ENCODE measurements around the gene YTHDC1. TPM values are rescaled to one million over a fixed set of nuclear protein-coding genes. Genes with fewer than 3 reads are reported as not detected.

Gene YTHDC1
- total RNA-seq, 1 experiment from 2014 or later = 44.5 TPM

DNA sequence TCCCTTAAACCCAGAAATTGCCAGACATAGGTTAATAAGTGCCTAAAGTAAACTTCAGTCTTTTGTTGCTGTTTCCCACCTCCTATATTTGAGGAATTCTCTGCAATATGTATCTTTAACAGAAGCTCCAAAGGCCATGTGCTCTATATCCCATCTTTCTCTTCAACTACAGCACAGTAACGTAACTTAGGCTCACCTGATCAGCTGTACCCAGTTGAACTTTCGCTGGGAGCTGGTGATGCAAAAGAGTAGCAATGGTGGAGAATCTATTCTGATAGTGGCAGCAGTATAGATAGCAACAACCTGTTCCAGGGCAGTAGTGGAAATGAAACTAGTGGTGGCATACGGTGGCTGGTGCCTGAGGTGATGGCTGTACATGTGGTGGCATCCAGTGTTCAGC, 33.2 kb upstream of the YTHDC1 start:
- ATAC-seq (no peak), DNase-seq (ENCODE audit: low read depth, low spot score) (no peak)
- ChIA-PET CTCF (no interaction called here), POLR2A (no interaction called here)
- H3K9me3 ChIP-seq (ENCODE audit: control insufficient read depth, insufficient read depth, low read depth, low read length) = no peaks in the 10 kb centered on the region
- in situ Hi-C loops (cut with HindIII; ENCODE audit: low pct_unique_long_range_greater_than_20kb, low sequenced_read_pairs) = no loop called here
- H3K4me1 ChIP-seq (ENCODE audit: control insufficient read depth, insufficient read depth, low read length) = no peaks in the 10 kb centered on the region
- no peaks in the 10 kb centered on the region for H3K36me3 ChIP-seq (ENCODE audit: control insufficient read depth, insufficient read depth, low read length)
- no peaks in the 10 kb centered on the region for H3K27me3 ChIP-seq (ENCODE audit: control insufficient read depth, insufficient read depth, low read length)
- TF ChIP-seq, protein P1, sequence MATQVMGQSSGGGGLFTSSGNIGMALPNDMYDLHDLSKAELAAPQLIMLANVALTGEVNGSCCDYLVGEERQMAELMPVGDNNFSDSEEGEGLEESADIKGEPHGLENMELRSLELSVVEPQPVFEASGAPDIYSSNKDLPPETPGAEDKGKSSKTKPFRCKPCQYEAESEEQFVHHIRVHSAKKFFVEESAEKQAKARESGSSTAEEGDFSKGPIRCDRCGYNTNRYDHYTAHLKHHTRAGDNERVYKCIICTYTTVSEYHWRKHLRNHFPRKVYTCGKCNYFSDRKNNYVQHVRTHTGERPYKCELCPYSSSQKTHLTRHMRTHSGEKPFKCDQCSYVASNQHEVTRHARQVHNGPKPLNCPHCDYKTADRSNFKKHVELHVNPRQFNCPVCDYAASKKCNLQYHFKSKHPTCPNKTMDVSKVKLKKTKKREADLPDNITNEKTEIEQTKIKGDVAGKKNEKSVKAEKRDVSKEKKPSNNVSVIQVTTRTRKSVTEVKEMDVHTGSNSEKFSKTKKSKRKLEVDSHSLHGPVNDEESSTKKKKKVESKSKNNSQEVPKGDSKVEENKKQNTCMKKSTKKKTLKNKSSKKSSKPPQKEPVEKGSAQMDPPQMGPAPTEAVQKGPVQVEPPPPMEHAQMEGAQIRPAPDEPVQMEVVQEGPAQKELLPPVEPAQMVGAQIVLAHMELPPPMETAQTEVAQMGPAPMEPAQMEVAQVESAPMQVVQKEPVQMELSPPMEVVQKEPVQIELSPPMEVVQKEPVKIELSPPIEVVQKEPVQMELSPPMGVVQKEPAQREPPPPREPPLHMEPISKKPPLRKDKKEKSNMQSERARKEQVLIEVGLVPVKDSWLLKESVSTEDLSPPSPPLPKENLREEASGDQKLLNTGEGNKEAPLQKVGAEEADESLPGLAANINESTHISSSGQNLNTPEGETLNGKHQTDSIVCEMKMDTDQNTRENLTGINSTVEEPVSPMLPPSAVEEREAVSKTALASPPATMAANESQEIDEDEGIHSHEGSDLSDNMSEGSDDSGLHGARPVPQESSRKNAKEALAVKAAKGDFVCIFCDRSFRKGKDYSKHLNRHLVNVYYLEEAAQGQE (IDR thresholded peaks at IDR 0.05; ENCODE audit: insufficient read depth in 1 of 2, low read depth in 2 of 2, low read length in 1 of 2) = no peak
- TF ChIP-seq, protein P2, sequence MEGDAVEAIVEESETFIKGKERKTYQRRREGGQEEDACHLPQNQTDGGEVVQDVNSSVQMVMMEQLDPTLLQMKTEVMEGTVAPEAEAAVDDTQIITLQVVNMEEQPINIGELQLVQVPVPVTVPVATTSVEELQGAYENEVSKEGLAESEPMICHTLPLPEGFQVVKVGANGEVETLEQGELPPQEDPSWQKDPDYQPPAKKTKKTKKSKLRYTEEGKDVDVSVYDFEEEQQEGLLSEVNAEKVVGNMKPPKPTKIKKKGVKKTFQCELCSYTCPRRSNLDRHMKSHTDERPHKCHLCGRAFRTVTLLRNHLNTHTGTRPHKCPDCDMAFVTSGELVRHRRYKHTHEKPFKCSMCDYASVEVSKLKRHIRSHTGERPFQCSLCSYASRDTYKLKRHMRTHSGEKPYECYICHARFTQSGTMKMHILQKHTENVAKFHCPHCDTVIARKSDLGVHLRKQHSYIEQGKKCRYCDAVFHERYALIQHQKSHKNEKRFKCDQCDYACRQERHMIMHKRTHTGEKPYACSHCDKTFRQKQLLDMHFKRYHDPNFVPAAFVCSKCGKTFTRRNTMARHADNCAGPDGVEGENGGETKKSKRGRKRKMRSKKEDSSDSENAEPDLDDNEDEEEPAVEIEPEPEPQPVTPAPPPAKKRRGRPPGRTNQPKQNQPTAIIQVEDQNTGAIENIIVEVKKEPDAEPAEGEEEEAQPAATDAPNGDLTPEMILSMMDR (IDR thresholded peaks at IDR 0.05) = no peak
- TF ChIP-seq SIN3A (IDR thresholded peaks at IDR 0.05; ENCODE audit: borderline replicate concordance, insufficient read depth, low read depth, low read length) (no peak), TCF7L2 (IDR thresholded peaks at IDR 0.05; ENCODE audit: low read depth, low read length) (no peak), POLR2AphosphoS5 (IDR thresholded peaks at IDR 0.05; ENCODE audit: low read depth, low read length) (no peak)
- no TSS peak for BruUV-seq (replicated peaks)
- intact Hi-C loops (cut with micrococcal nuclease; ENCODE audit: unreplicated experiment) = no loop called here
- no peak overlapping the region for H3K4me3 ChIP-seq (ENCODE audit: low read depth in 2 of 2, low read length in 2 of 2)
- H3K27ac ChIP-seq (ENCODE audit: low read length) = no peak overlapping the region

DNA sequence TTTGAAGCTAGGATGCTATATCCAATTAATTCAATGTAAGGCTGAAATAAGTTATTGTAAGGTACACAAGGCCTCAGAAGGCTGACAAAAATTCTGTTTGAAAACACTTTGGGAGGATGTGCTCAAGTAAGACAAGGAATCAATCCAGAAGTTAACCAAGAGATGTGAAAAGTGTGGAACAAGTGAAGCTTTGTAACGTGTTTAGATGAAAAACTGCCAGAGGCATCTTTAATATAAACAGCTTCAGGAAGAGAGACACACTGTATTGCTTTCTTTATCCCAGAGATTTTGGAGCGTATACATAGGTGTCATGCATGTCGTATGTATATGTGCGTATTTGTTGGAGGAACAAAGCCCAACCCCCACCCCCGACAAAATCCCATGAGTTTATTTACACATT, 28.3 kb upstream of the YTHDC1 start:
- Histone ChIP-seq H3K9me3 (ENCODE audit: control insufficient read depth, insufficient read depth, low read depth, low read length) (no peaks in the 10 kb centered on the region), H3K27ac (ENCODE audit: low read length) (no peak overlapping the region), H3K36me3 (ENCODE audit: control insufficient read depth, insufficient read depth, low read length) (no peaks in the 10 kb centered on the region), H3K4me1 (ENCODE audit: control insufficient read depth, insufficient read depth, low read length) (no peaks in the 10 kb centered on the region), H3K4me3 (ENCODE audit: low read depth in 2 of 2, low read length in 2 of 2) (no peak overlapping the region), H3K27me3 (ENCODE audit: control insufficient read depth, insufficient read depth, low read length) (no peaks in the 10 kb centered on the region)
- intact Hi-C loops (cut with micrococcal nuclease; ENCODE audit: unreplicated experiment) = no loop called here
- DNase-seq (ENCODE audit: low read depth, low spot score) = no peak
- ATAC-seq = no peak
- ChIA-PET CTCF (no interaction called here), POLR2A (interaction anchor here (0.6 kb wide), 1 partner anchor 23 kb away, joined by 3 read pairs; no protein-coding TSS in a partner anchor)
- in situ Hi-C loops (cut with HindIII; ENCODE audit: low pct_unique_long_range_greater_than_20kb, low sequenced_read_pairs) = no loop called here
- TF ChIP-seq, protein P2 (IDR thresholded peaks at IDR 0.05) = no peak
- TF ChIP-seq POLR2AphosphoS5 (IDR thresholded peaks at IDR 0.05; ENCODE audit: low read depth, low read length) = no peak
- TF ChIP-seq, protein P1 (IDR thresholded peaks at IDR 0.05; ENCODE audit: insufficient read depth in 1 of 2, low read depth in 2 of 2, low read length in 1 of 2) = no peak
- no peak for TF ChIP-seq SIN3A (IDR thresholded peaks at IDR 0.05; ENCODE audit: borderline replicate concordance, insufficient read depth, low read depth, low read length)
- no TSS peak for BruUV-seq (replicated peaks)

All from Panc1 (cell line).